ENCODE measurements around the gene BLCAP.
"Not testable (repeated sequence)": the region's sequence is repeated elsewhere in the genome, so short reads cannot be mapped to it uniquely, and the experiment has no call there.

BLCAP gene

GRCh38 chr20:37484331-37484730 lies 43.3 kb downstream of the BLCAP start:
- DNase-seq (ENCODE audit: low read depth in 2 of 2) = no peak

GRCh38 chr20:37481610-37482009 lies 46.1 kb downstream of the BLCAP start:
- DNase-seq (ENCODE audit: low read depth in 2 of 2) = no peak

GRCh38 chr20:37480919-37481318 lies 46.8 kb downstream of the BLCAP start:
- DNase-seq (ENCODE audit: low read depth in 2 of 2) = no peak

- DNase-seq (ENCODE audit: low read depth in 2 of 2) = no peak
Measured at GRCh38 chr20:37479925-37480691, 47.6 kb downstream of the BLCAP start.

DNA sequence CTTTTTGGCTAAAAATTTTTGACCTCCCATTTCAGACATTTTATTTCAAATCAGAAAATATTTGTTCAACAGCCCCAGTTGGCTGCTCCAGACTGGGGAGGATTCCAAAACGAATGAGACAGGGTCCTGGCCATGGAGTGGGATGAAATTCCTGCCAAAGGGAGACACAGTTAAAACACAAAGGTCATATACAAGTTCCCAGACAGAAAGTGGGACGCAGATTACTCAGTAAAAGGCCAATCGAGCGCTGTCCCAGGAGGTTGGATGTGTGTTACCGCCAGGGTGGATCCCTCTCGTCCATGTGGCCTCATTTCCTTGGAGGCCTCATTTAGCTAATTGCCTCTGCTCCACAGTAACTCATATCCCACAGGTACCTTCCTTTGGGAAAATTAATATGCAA lies 48.4 kb downstream of the BLCAP start:
- no peak for DNase-seq (ENCODE audit: low read depth in 2 of 2)

GRCh38 chr20:37477041-37477440 lies 50.6 kb downstream of the BLCAP start:
- no peak for DNase-seq (ENCODE audit: low read depth in 2 of 2)

DNA sequence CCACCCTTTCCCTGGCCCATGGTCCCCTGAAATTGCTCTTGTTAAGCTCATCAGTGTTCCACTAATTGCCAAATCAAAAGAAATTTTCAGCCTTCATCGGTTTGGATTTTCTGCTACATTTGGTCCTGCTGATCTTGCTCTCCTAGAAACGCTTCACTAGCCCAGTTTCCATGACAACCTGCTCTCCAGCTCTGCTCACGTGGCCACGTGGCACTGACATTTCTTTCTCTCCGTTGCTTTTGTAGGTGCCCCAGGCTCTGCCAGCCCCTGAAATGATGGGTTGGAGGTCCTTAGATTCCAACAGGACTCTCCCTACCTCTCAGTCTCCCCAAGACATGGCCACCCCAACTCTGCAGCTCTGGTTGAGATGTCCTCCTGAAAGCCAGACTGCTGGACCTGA lies 52.4 kb downstream of the BLCAP start:
- no peak for DNase-seq (ENCODE audit: low read depth in 2 of 2)

DNA sequence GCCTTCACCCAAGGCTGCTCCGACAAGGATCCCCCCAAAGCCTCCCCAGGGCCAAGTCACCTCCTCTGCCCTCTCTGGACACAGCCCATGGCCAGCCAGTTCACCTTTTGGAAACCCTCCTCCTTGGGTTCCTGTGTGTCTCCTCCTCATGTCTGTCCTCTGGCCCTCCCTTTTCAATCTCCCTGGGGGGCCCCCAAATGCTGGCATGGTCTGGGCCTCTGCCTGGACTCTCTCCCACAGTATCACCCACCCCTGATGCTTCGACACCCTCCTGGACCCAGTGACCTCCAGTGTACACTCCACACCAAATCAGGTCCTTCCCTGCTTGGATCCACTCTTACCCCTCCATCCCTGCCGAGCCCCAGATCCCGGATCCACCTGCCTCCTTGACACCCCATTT lies 53.3 kb downstream of the BLCAP start:
- DNase-seq (ENCODE audit: low read depth in 2 of 2) = no peak

GRCh38 chr20:37473249-37474000 lies 54.3 kb downstream of the BLCAP start:
- DNase-seq (ENCODE audit: low read depth in 2 of 2) = no peak

- DNase-seq (ENCODE audit: low read depth in 2 of 2) = not testable (repeated sequence)
Measured at GRCh38 chr20:37472435-37472834, 55.2 kb downstream of the BLCAP start.

GRCh38 chr20:37471741-37472235 lies 55.9 kb downstream of the BLCAP start:
- no peak for DNase-seq (ENCODE audit: low read depth in 2 of 2)

DNA sequence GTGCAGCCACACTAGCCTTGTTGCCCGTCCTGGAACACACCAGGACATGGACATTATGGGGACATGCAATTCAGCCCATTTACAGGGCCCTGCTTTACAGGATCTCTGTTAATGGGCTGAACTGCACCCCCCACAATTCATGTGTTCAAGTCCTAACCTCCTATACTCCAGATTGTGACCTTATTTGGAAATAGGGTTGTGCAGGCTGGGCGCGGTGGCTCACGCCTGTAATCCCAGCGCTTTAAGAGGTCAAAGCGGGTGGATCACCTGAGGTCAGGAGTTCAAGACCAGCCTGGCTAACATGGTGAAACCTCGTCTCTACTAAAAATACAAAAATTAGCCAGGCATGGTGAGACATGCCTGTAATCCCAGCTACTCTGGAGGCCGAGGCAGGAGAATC lies 57.5 kb downstream of the BLCAP start:
- not testable (repeated sequence) for DNase-seq (ENCODE audit: low read depth in 2 of 2)

DNA sequence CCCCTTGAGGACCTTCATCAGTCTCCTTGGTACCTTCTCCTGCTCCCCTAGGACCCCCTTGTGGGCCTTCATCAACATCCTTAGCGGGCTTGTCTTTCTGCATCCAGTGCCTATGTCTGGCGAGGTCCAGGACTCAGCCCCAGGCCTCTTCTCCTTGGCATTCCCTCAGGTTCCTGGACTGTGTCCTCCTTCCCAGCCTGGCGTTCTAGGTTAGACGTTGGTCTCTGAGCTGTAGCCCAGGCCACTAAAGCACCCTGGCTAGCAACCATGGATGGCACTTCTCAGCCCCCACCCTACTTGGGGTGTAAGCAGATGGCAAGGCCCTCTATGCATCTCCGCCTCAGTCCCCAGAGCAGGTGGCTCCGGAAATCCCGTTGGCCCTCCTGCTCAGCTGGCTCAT lies 58.1 kb downstream of the BLCAP start:
- no peak for DNase-seq (ENCODE audit: low read depth in 2 of 2)

DNA sequence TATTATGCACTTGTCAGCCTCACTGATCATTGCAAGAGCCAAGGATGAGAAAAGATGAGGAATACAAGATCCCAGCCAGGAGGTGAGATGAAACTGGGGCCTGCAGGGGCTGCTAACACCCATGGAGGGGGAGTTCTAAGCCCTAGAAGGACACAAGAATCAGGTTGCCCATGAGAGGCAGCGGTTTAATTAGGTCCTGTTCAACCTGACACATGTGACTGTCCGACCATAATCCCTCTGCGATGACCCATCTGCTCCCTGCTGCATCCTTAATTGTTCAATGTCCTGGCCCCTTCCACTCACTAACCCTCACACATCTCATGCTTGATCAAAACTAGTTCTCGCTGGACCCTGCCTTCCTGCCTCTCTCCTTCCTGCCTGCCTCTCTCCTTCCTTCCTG lies 58.8 kb downstream of the BLCAP start:
- no peak for DNase-seq (ENCODE audit: low read depth in 2 of 2)

Measured in fibroblast of skin of left biceps (primary cell).